ENCODE measurements around the gene KPNA6. TPM values are rescaled to one million over a fixed set of nuclear protein-coding genes. Genes with fewer than 3 reads are reported as not detected.

Gene KPNA6
- total and polyA plus RNA-seq, 2 of the 4 experiments (the other 2 are of a cell fraction): 27.0 to 50.7 TPM

DNA sequence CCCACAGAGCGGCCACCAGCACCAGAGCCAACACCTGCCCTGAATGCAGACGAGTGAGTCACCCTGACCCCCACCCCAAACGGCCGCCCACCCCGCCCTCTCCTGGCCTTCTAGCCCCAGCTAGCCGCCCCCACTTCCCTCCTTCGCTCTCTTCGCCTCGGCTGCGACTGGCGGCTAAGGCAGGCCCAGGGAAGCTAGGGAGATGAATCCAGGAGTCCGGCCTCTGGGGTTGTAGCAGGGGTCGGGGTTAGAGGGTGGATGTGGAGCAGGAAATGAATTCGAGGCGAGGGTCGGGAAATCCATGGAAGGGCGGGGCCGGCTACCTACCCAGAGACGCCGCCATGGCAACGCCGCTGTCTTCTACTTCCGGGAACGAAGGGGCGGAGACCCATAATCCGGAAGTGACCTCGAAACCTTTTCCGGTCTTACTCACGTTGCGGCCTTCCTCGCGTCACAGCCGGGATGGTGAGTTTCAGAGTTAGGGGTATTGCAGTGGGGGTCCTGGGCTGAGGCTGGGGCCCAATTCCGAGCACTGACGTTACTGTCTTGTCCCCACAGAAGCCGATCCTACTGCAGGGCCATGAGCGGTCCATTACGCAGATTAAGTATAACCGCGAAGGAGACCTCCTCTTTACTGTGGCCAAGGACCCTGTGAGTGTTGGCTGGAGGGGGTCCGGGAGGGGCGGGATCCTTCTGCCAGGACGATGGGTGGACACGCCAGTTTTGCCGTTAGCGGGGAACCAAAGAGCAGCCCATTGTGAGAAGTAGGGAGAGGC, 114.3 kb downstream of the KPNA6 start, which contains the start of the genes EIF3I and TMEM234:
TSS of gene EIF3I (plus strand) at position 428 of the 776 bp plus-strand sequence. CDS start at position 463, 35 bp downstream.
TSS of gene TMEM234 (minus strand) at position 374 of the 776 bp plus-strand sequence. CDS start at position 343, 31 bp downstream.
- peak within 1 kb of the TSS; percentile 88 for H3K9ac ChIP-seq (ENCODE audit: low read depth, low read length)
- H3K4ac ChIP-seq (ENCODE audit: low read depth, low read length): peak within 1 kb of the TSS; percentile 96
- 1% methylated on average over 22 of the region's 46 CpGs; no CpG with 5 or more reads in 1 of the 2 experiments for WGBS, 2 experiments (ENCODE audit: extremely low coverage in 2 of 2, insufficient read length in 1 of 2)
- H2BK120ac ChIP-seq (ENCODE audit: low read depth, low read length): peak within 1 kb of the TSS; percentile 48; the same call in 1 of the 2 replicates
- peak within 1 kb of the TSS; percentile 98 for H2AK9ac ChIP-seq (replicated peaks; ENCODE audit: low read depth, low read length, poor library complexity)
- H4K91ac ChIP-seq (ENCODE audit: insufficient read depth, low read depth, low read length): peak within 1 kb of the TSS; percentile 85
- H3K4me1 ChIP-seq (ENCODE audit: control insufficient read depth, insufficient read depth, low read length): peaks cover 12% of the 10 kb centered on the region
- ATAC-seq (ENCODE audit: low read depth) (peak; percentile 89), DNase-seq (peak; percentile 91)
- H3K23ac ChIP-seq (ENCODE audit: low read depth, low read length): peak within 1 kb of the TSS; percentile 93
- peak within 1 kb of the TSS; percentile 47 for H3K18ac ChIP-seq (ENCODE audit: low read depth, low read length)
- H2AFZ ChIP-seq (replicated peaks; ENCODE audit: low read length, poor library complexity): peak within 1 kb of the TSS; percentile 84
- ChIA-PET POLR2A (ENCODE audit: unreplicated experiment) (no interaction called here), CTCF (no interaction called here)
- H3K56ac ChIP-seq (ENCODE audit: extremely low read depth, insufficient read depth, low read length): peak within 1 kb of the TSS; percentile 92
- H3K79me1 ChIP-seq (ENCODE audit: low read depth in 1 of 2, low read length in 2 of 2): peaks cover 37 to 62% of the 10 kb centered on the region in 2 experiments
- peak within 1 kb of the TSS; percentile 100 for H3K4me2 ChIP-seq (ENCODE audit: low read depth, low read length)
- no peaks in the 10 kb centered on the region for H3K27me3 ChIP-seq (ENCODE audit: control insufficient read depth, insufficient read depth, low read length)
- H2BK5ac ChIP-seq (ENCODE audit: low read depth, low read length, poor library complexity, severe bottlenecking): peak within 1 kb of the TSS; percentile 71
- peak within 1 kb of the TSS; percentile 84 for H3K4me3 ChIP-seq (ENCODE audit: insufficient read depth, low read depth, low read length)
- no peaks in the 10 kb centered on the region for H3K9me3 ChIP-seq (ENCODE audit: control insufficient read depth, insufficient read depth, low read length)
- peak within 1 kb of the TSS; percentile 96 to 98 for H4K8ac ChIP-seq (ENCODE audit: low read depth in 2 of 2, low read length in 2 of 2)
- TSS peak; percentile 49 for BruUV-seq (replicated peaks)
- H3K9me1 ChIP-seq (ENCODE audit: insufficient read depth, low read length): peaks cover 13% of the 10 kb centered on the region
- in situ Hi-C loops (cut with MboI; ENCODE audit: low sequenced_read_pairs) (no loop called here), intact Hi-C loops (cut with micrococcal nuclease) (loop anchor here (5.0 kb wide), 1 partner anchor 70 kb away; the partner anchor contains the start of gene HDAC1), dilution Hi-C loops (cut with HindIII; ENCODE audit: low sequenced_read_pairs, unreplicated experiment) (no loop called here)
- H3K36me3 ChIP-seq (ENCODE audit: control insufficient read depth, insufficient read depth, low read length): peaks cover 31% of the 10 kb centered on the region
- H3K27ac ChIP-seq (ENCODE audit: insufficient read depth, low read length): peak within 1 kb of the TSS; percentile 86
- peak within 1 kb of the TSS; percentile 96 for H3K14ac ChIP-seq (replicated peaks; ENCODE audit: low read depth, low read length)
- peak; percentile 58; the same call in 1 of the 2 replicates for TF ChIP-seq MXI1 (IDR thresholded peaks at IDR 0.05; ENCODE audit: borderline replicate concordance, low read depth, low read length)
- peak; percentile 37; the same call in 1 of the 2 replicates for TF ChIP-seq MAZ (IDR thresholded peaks at IDR 0.05; ENCODE audit: borderline replicate concordance, low read depth, low read length)
- TF ChIP-seq CTCF (conservative IDR thresholded peaks at IDR 0.05; ENCODE audit: low read depth, low read length): no peak
- TF ChIP-seq USF2 (IDR thresholded peaks at IDR 0.05; ENCODE audit: low read depth, low read length): 0 out of 2 replicates have a peak, but pooled peaks have one; percentile 9
- TF ChIP-seq POLR2A (IDR thresholded peaks at IDR 0.05; ENCODE audit: low read depth, low read length): peak; percentile 94
- H2BK20ac ChIP-seq (ENCODE audit: low read depth, low read length): no peak within 1 kb of the TSS
- 0 out of 2 replicates have a peak, but pooled peaks cover 4% of the 10 kb centered on the region for H4K20me1 ChIP-seq (ENCODE audit: insufficient read depth, low read length)
- H2AK5ac ChIP-seq (ENCODE audit: low read depth, low read length): peak within 1 kb of the TSS; percentile 98
- H4K5ac ChIP-seq (ENCODE audit: low read depth, low read length): peak within 1 kb of the TSS; percentile 90
- peak within 1 kb of the TSS; percentile 17; the same call in 1 of the 3 replicates for H2BK15ac ChIP-seq (ENCODE audit: low read depth, low read length)

Data from IMR-90 (cell line).